Hindlimb muscle (tissue), 1 donor: ENCODE results near the gene MOGAT3. TPM values are rescaled to one million over a fixed set of nuclear protein-coding genes. Genes with fewer than 3 reads are reported as not detected.

Source experiments
- DNase-seq: peaks from one replicate; pipeline ENCODE4 v3.0.0-alpha.2; 2013
- polyA plus RNA-seq: library from polyadenylated mRNA; unstranded; fragments of 120-200 nt; gene quantifications from one replicate; pipeline ENCODE4 v1.2.1, GENCODE V29; 2013; ENCODE audit not compliant: insufficient read length

MOGAT3 gene
- polyA plus RNA-seq, 1 donor = not detected

DNA sequence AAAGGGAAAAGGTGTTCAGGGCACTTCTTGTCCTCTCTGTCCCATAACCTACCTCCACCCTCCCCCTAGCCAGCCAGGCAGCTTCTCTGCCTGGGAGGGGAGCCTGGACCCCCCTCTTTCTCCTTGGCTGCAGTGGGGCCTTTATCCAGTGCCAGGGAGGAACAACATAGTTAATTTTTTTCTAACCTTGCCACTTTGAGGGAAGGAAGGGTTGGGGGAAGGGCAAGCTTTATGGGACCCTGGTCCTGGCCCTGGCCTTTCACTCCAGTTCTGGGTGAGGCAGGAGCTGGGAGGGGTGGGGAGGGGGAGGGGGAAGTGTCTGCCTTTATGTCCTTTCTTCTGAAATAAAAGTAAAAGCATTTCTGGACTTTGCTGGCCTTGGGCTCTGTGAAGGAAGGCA lies 39.9 kb downstream of the MOGAT3 start:
- no peak for DNase-seq

DNA sequence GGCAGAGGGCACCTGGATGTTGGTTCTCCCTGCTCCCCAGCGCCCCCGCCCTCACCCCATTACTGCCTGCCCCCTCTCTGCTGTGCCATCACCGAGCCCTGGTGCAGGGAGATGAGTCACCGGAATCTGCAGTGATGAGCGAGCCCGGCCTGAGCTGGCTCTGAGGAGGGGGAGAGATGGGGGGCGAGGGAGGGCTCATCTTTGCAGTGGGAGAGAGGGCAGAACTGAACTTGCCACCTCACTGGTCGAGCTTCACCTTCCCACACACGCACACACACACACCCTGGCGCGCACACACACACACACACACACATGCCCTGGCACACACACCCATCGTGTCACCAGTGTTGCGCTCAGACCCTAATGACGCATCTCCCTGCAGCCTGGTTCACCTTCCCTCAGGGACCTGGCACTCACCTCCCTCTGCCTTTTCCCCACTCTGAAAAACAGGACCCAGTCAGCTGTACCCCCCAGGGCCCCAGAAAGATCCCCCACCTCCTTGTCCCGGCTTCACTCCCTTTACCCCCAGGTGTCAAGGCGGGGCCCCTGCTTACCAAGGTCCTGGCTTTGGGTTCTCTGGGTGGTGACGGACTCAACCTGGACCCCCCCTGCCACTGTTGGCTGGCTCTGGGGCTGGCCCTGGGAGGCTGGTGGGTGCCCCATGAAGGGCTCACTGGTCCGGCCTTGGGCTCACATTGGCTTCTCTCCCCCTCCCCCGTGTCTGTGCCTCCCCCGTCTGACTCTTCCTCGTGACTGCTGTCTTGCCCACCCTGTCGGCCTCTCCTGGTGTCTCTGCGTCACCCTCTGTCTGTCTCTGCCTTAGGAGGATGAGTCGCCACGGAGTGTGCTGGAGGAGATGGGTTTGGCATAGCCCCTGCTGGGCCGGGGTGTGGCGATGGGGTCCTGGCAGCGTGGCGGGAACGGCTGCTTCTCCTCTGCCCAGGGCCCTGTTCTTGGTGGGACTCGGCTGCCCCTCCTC lies 40.9 kb downstream of the MOGAT3 start:
- no peak for DNase-seq

DNA sequence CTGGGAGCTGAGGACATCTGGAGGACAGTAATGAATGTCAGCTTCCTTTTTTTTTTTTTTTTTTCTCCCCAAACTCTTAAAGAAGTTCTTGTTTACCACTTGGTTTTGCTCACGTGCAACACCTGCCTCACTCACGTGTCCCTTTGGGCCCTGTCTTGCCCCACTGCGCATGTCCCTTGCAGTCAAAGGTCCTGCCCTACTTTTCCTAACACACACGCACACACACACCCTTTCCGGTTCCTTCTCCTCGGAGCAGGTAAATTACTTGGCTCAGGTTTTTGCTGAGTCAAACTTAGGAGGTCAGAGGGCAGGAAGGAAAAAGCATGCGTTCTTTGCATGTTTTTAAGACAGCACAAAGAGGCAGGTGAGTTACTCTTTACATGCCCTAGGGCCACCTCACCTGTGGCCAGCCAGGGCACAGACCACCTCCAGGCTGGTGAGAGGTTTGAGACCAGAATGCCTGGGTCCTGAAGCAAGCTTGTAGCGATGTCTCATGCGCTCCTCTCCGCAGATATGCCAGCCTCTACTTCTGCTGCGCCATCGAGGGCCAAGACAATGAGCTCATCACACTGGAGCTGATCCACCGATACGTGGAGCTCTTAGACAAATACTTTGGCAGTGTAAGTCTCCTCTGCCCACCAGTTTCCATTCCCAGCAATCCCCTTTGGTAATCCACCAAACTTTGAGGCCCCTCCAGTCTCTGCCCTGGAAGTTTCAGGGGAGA lies 43.8 kb downstream of the MOGAT3 start:
- DNase-seq = no peak

DNA sequence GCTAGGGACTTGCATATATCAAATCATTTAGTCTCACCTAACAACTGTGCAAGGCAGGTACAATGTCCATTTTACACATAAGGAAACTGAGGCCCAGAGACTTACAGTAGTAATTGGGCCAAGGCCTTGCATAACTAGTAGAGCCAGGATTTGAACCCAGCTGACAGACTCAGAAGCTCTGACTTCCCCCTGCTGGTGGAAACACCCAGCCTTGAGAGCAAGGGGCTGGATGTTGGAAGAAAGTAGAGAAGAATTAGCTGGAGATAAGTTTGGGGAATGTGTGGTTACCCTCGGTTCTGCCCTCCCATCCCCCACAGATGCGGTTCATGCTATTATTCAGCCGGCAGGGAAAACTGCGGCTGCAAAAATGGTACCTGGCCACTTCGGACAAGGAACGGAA lies 44.6 kb downstream of the MOGAT3 start:
- no peak for DNase-seq

DNA sequence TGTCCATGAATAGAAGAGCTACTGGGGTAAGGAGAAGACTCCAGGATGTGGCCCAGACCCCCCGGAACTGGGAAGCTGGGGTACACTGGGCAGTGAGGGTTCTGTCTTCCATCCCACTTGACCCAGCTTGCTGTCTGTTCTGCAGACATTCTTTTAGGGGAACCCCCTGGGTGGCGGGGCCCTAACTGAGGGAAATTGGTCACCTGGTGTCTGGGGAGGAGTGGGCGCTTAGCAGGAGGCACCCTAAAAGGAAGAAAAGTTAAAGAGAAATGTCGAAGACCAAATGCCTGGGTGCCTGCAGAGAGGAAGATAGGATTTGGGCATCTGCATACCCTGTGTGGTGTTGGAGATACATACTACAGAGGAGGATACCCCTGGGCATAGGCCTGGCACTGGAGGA lies 45.5 kb downstream of the MOGAT3 start:
- DNase-seq = no peak

DNA sequence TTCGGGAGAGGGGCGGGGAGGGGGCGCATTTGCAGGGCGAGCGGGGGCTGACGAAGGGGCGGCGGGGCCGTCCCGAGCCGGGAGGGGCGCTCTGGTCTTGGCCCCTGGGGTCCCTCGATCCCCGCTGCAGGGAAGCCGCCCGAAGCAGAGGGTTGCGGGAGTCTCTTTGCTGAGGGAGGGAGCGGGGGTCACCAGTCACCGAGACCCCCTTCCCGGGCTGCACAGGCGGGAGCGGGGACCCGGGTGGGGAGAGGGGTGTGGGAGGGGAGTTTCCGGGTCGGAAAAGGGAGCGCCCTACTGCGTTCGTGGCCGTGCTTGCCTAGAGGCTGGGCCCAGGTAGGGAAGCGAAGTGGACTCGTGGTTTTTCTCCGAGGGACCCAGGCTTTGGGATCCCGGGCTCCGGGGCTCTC lies 46.1 kb downstream of the MOGAT3 start:
- DNase-seq = no peak

DNA sequence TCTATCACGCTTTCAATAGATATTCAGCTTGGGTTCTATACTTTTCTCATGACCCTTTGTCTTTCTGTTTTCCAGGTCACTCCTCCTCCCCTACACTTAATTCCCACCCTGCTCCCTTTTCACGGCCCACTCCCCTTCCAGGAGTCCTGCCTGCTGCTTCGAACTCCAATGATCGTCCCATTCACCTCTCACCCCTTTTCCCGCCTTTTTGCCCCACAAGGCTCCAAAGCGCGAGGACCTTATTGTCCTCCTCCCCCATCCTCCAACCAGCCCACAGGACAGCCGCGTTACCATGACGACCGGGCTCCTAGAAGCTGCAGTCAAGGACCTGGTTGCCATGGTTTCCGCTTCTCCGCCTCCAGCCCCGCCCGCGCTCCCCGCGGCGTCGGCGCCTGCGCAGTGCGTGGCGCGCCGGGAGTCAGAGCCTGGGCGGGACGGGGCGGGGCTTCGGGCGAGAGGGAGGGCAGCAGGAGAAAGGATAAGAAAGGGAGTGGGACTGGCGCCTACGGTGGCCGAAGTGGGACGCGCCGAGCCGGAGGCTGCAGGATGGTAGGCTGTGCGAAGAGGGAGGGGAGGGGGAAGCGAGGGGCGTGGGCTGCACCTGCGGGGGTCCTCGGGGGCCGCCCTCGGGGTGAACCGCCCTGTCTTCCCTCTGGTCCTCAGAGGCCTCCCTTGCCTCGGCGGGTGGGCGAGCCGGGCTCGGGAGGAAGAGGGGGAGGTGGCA lies 46.7 kb downstream of the MOGAT3 start, which contains the start of gene AP1S1:
AP1S1 (plus strand) TSS at position 508 of the 724 bp plus-strand sequence; CDS start at position 547, 39 bp downstream.
- peak; percentile 94 for DNase-seq

DNA sequence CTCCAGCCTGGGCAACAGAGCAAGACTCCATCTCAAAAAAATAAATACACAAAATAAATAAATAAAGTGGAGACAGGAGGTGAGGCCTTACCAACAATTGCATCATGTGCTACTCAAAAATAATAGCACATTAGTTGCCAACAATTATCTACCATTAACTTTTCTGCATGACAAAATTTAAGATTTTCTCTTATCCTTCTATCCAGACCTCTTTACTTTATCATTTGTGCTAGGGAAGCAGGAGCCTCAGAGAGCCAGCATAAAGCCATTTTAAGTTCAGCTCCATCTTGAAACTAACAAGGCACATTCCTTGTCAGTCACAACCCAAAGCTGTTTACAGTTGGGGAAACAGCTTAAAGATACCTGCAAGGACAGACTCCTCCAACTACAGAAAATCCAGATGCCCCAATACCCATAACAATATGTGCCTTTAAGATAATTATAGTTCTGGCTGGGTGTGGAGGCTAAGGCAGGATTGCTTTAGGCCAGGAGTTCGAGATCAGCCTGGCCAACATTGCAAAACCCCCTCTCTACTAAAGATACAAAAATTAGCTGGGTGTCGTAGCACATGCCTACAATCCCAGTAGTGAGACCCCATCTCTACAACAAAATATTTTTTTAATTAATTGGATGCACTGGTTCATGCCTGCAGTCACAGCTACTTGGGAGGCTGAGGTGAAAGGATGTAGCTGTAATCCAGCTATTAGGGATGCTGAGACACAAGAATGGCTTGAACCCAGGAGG lies 48.8 kb downstream of the MOGAT3 start:
- no peak for DNase-seq

Other genes with a start within 250 kb of the MOGAT3 start
- gene MUC12, start 231.5 kb downstream of the MOGAT3 start, polyA plus RNA-seq = 0.27 TPM
- not detected for gene MUC17, start 181.0 kb downstream of the MOGAT3 start, polyA plus RNA-seq
- 9.4 TPM for gene TRIM56, start 115.6 kb downstream of the MOGAT3 start, polyA plus RNA-seq
- 5.7 TPM for gene SERPINE1, start 73.9 kb downstream of the MOGAT3 start, polyA plus RNA-seq
- gene AP1S1, start 46.6 kb downstream of the MOGAT3 start, polyA plus RNA-seq = 20.5 TPM
- gene VGF, start 35.5 kb downstream of the MOGAT3 start, polyA plus RNA-seq = not detected
- gene NAT16, start 20.7 kb downstream of the MOGAT3 start, polyA plus RNA-seq = not detected
- gene PLOD3, start 16.5 kb upstream of the MOGAT3 start, polyA plus RNA-seq = 48.7 TPM
- 48.3 TPM for gene ZNHIT1, start 17.1 kb upstream of the MOGAT3 start, polyA plus RNA-seq
- gene CLDN15, start 36.8 kb upstream of the MOGAT3 start, polyA plus RNA-seq = 7.5 TPM
- 133 TPM for gene FIS1, start 44.0 kb upstream of the MOGAT3 start, polyA plus RNA-seq
- 26.6 TPM for gene IFT22, start 120.8 kb upstream of the MOGAT3 start, polyA plus RNA-seq
- 2.4 TPM for gene COL26A1, start 161.8 kb upstream of the MOGAT3 start, polyA plus RNA-seq